GM19023 (cell line): ENCODE results near the gene SLC26A1.

Source experiments
- ATAC-seq: cut with Tn5 transposase; IDR thresholded peaks from one replicate; pipeline ENCODE4 v1.9.1; 2021; ENCODE audit warnings: mild to moderate bottlenecking, moderate library complexity; ENCODE audit not compliant: unreplicated experiment

Gene SLC26A1

GRCh38 chr4:1013225-1014073 is 20.2 kb upstream of the SLC26A1 start:
- no peak for ATAC-seq

GRCh38 chr4:1012034-1012739 is 19.0 kb upstream of the SLC26A1 start:
- ATAC-seq = no peak

DNA sequence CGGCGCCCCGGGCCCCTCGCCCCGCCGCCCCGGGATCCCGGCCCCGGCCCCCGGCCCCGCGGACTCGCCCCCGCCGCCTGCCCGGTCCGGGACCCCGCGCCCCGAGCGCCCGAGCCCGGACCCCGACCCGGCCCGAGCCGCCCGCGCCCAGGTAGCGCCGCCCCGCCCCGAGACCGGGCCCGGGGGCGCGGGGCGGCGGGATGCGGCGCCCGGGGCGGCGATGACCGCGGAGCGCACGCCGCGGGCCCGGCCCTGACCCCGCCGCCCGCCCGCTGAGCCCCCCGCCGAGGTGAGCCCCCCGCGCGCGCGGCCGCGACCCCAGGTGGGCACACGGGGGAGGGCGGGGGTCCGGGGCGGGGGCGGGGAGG is 18.4 kb upstream of the SLC26A1 start:
- ATAC-seq = peak; percentile 2

- peak; percentile 35 for ATAC-seq
Observed at GRCh38 chr4:1011022-1011665, 17.9 kb upstream of the SLC26A1 start, which contains the start of gene FGFRL1. Gene FGFRL1 (plus strand): TSS chr4:1011626. CDS start chr4:1012486, 860 bp downstream.

DNA sequence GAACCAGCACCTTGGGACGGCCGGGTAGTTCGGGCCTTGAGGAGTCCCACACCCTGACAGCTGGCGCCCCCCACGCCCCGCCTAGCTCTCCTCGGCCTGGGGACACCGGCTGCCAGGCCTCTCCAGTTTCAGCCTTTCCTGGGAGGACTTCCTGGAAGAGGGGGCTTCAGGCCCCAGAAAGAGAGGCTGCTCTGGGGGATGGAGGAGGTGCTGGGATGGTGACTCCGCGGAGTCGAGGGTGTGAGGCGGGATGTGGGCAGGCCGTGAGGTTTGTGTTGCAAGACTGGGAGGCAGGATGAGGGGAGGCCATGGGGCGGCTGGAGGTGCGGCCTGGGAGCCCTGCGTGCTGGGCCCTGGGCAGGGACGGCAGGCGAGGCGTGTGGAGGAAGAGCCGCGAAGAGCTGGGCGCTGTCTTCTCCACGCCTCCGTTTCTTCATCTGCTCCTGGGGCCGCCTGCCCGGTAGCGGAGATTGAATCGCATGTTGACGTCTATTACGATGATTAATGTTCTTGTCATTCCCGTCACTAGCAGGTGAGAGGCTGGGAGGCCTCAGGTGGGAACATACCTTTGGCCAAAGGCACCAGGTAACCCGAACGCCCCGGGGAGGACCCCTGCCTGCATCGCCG is 17.3 kb upstream of the SLC26A1 start:
- no peak for ATAC-seq

DNA sequence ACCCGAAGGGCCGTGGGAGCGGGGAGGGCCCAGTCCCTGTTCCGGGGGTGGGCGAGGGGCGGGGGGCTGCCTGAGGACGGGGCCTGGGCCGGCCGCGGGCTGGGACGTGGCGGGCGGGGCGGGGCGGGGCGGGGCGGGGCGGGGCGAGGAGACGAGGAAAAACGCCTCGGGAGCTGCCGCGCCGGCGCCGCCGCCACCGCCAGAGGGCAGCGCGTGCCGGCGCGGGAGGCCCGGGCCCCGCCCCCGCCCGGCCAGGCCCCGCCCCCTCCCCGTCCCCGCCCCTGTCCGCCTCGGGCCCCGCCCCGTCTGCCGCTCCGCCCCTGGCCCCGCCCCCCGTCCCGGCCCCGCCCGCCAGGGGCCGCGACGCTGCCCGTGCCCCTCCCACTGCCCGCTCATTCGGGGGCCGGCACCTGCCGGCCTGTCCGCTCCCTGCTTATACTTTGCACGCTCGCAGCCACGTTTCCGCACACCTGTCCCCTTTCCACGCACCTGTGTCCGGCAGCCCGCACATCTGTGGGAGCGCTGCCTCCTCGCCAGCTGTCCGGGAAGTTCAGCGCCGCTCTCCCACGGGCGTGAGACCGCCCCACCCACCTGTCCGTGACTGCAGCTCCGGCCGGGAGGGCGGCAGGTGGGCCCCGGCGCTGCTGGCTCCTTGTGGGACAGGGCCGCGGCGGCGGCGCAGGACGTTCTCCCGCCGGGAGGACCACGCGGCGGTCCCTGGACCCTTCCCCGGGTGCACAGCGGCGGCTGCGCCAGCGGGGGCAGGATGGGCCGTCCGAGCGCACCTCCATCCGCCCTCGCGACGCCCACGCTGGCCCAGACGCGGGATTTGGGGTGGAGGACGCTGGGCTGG is 16.6 kb upstream of the SLC26A1 start:
- peak; percentile 42 for ATAC-seq

GRCh38 chr4:1008840-1009541 is 15.8 kb upstream of the SLC26A1 start:
- ATAC-seq = peak; percentile 2

DNA sequence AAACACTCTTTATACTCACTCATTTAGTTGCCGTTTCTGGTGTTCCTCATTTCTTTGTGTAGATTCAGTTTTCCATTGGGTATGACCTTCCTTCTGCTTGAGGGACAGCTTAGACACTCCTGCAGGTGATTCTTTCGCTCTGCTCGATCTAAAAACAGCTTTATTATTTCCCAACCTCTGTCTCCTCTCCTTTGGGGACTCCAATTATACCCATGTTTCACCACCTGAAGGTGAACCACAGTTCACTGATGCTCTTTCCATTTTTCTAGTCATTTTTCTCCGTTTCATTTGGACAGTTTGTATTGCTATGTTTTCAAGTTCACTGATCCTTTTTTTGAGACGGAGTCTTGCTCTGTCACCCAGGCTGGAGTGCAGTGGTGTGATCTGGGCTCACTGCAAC is 13.7 kb upstream of the SLC26A1 start:
- ATAC-seq = no peak

DNA sequence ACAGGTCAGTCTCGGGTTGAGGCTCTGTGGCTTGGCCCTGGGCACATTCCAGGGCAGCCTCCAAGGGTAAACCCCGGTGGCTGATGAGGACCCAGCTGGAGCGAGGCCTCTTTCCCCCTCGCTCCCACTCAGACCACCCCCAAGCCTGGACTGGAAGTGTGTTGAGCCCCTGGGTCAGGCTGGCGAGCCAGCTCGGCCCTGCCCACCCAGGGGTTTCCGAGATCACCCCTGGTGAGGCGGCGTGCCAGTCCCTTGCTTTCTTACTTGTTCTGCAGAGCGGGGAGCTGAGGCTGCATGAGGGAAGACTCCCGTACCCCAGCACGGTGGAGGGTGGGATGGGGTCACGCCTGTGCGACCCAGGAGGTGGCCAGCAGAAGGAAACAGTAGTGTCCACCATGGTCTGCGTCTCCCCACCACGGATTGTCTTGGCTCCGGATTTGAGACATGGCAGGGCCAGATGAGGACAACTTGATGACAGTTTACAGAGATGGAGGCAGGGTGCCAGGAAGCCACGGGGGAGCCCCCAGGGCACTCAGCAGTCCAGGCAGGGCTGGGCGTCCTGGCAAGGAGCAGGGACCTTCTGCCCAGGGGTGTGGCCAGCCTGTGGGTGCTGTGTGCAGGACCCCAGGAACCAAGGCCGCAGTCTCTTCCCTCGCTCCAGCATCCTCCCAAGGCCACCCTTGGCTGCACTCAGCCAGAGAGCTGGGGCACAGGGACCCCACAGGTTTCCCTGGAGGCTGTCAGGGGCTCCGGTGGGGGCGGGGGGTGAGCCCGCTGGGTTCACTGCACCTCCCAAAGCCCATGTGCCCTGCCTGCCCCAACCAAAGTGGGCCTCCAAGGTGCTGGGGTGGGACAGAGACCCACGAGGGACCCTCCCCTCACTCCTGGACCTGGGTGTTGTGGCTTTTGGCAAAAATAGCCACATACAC is 11.6 kb upstream of the SLC26A1 start:
- no peak for ATAC-seq

- no peak for ATAC-seq
Observed at GRCh38 chr4:1004071-1004418, 10.8 kb upstream of the SLC26A1 start.

DNA sequence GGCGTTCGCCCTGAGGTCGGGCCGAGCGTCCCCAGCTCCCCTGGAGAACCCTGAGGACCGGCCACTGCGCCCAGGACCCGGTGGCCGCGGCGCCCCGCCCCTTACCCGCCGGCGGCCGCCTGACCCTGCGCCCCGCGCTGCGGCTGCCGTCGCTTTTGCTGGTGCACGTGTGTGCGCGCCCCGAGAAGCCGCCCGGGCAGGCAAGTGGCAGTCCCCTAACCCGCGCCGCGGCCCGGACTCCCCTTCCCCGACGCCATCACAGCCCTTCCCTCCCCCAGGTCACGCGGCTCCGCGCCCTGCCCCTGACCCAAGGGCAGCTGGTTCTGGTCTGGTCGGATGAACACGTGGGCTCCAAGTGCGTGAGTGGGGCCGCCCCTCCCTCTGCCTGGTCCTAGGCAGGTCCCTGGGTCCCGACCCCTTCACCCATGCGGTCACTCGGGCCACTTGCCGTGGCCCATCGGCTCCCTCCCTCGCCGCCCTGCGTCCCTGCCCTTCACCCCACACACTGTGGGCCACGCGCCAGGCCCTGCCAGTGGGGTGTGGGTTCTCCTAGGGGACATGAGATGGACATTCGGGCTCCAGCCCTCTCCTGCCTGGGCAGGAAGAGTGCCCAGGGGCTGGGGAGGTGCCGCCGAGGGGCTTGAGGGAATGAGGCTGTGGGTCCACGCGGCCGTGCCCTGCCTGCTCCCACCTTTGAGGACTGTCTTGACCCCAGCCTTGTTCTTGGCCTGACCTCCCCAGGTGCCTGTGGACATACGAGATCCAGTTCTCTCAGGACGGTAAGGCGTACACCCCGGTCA is 10.3 kb upstream of the SLC26A1 start:
- no peak for ATAC-seq

- no peak for ATAC-seq
Observed at GRCh38 chr4:1002631-1003251, 9.5 kb upstream of the SLC26A1 start.

DNA sequence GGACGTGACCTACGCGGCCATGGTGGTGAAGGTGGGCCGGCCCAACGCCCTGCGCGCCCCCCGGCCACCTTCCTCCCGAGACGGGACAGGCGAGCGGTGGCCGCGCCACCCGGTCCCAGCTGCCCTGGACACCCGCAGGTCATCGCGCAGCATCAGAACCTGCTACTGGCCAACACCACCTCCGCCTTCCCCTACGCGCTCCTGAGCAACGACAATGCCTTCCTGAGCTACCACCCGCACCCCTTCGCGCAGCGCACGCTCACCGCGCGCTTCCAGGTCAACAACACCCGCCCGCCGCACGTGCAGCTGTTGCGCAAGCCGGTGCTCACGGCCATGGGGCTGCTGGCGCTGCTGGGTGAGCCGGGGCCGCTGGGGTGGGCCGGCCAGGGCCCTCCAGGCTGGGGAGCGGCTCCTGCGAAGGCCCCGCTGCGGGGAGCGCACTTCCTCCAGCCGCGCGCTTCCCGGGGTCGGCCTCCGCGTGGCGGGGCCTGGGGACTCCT is 9.0 kb upstream of the SLC26A1 start:
- no peak for ATAC-seq

DNA sequence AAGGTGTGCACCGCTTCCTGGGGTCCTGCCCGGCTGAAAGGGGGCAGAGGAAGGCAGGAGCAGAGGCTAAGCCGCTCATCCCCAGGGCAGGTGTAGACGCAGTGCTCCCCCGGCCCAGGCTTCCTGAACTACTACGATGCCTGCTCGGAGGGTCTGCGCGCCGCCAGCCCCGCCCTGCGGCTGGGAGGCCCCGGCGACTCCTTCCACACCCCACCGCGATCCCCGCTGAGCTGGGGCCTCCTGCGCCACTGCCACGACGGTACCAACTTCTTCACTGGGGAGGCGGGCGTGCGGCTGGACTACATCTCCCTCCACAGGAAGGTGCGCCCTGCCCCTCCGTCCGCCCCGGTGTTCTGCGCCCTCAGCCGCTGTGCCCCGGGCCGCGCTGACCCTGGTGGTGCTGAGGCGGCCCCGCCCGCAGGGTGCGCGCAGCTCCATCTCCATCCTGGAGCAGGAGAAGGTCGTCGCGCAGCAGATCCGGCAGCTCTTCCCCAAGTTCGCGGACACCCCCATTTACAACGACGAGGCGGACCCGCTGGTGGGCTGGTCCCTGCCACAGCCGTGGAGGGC is 8.4 kb upstream of the SLC26A1 start:
- no peak for ATAC-seq

GRCh38 chr4:1000686-1001260 is 7.6 kb upstream of the SLC26A1 start:
- ATAC-seq = no peak

DNA sequence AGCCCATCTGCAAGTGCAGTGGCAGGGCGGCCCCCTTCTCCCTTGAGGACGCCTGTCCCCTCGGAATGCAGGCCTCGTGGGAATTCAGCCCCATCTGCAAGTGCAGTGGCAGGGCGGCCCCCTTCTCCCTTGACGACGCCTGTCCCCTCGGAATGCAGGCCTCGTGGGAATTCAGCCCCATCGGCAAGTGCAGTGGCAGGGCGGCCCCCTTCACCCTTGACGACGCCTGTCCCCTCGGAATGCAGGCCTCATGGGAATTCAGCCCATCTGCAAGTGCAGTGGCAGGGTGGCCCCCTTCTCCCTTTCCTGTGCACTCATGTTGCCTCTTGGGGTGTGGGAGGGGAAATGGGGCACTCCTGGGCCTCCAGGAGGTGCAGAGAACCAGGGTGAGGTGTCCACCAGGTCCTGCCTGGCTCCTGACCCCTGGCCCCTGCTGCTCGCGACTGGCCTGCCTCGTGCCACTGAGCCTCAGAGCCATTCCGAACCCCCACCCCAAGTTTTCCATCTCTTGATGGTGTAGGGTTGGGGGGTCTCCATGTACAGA is 6.8 kb upstream of the SLC26A1 start:
- ATAC-seq = no peak
